IPS-NIHi11 (cell line): ENCODE results near the gene ADCY10.
"Not testable (repeated sequence)": the region's sequence is repeated elsewhere in the genome, so short reads cannot be mapped to it uniquely, and the experiment has no call there.

Source experiments
- DNase-seq: peaks from one replicate; pipeline ENCODE4 v3.0.0; 2012; ENCODE audit warnings: mixed read lengths, low spot score

Gene ADCY10

DNA sequence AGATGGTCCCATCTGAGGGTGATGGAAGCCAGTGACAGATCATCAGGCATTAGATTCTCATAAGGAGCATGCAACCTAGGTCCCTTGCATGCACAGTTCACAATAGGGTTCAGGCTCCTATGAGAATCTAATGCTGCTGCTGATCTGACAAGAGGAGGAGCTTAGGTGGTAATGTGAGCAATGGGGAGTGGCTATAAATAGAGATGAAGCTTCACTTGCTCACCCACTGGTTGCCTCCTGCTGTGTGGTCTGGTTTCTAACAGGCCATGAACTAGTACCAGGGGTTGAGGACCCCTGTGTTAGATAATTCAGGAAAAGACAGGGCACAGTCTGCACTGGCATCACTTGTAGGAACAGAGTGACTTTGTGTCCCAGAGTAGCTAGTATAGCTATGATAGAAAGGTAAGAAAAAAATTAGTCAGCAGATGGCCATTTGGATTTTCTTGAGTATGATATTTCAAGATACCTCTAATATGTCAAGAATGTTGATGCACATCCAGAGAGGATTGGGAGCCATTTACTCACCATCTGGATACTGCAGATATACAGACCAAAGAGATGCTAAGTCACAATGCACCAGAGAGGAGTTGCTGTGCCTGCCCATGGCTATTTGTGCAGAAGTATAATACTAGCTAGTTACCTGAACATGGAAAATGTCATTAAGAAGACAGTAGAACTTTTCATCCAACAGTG, 53.6 kb downstream of the ADCY10 start:
- no peak for DNase-seq

DNA sequence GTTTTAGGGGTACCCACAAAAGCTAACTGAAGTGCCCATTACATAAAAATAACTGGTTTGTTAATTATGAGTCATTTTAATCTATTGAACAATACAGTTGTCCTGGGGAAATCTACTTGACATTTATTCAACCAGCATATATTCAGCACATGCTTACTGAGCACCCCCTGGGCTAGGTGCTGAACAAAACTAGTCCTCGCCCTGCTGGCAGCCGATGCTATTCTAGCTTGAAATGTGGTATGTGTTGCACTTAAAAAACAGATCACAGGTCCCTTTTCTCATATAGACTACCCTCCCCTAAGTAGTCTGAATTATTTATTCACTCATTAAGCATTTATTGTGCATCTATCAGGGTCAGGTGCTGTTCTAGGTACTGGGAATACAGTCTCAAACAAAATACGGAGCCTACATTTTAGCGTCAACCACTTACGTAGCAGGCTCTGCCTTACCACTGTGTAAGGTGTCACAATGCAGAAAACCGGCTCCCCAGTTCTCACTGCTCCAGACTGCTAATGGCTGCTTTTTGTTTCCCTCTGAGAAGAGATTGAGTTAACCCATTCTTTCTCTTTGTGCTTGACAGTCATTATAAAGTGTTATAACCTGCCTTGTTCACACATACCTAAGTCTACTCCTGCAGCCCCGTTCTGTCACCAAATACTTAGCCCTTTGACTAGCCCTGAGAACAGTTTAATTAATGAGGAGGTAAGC, 57.1 kb downstream of the ADCY10 start:
- no peak for DNase-seq

DNA sequence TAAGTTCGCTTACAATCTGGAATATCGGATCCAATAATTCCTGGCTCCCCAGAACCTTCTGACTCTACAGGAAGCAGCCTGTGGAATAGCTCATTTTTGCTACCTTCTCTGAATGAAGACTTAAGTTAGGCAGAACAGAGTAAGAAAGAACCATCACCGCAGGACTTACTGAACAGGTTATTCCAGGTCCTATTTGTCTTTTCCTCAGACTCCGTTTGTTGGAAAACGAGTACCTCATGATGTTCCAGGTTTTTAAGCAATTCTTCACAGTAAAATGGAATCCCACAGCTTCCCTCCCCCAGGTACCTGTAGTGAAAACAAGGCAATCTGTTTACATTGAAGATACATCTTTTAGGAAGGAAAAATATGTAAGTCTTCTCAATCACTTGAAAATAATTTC, 59.8 kb downstream of the ADCY10 start:
- no peak for DNase-seq

DNA sequence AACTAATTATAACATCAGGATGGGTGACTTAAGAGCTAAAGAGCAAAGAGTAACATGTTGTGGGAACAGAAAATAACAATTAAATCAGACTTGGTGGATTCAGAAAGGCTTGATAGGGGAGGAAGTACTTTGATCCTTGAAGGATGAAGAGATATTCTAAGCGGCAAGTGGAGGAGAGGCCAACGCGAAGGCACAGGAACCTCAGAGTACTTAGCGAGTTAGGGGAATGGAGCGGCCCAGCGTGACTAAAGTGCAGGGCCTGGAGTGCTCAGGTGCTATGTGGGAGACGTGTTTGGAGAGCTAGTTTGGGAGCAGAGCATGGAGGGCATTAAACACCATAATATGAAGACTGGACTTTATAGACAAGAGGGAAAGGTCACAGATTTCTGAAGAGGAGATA, 64.3 kb downstream of the ADCY10 start:
- DNase-seq, result no peak

DNA sequence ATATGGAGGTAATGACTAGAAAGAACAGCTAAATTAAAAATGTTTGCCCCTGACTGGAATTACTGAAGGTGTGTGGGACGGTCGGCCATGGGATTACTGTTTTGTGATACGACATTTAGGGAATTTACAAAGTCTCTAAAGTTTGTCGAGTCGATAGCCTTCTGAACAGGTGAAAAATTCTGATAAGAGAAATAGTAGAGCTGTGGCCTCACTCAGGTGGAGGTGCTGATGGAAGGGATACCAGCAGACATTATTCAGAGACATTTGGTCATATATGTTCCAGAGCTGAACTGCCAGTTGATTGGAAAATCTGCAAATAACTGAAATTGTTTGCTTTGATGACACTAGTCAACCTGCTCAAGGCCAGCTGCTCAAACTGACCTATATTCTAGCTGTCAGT, 71.1 kb downstream of the ADCY10 start:
- DNase-seq, result no peak

DNA sequence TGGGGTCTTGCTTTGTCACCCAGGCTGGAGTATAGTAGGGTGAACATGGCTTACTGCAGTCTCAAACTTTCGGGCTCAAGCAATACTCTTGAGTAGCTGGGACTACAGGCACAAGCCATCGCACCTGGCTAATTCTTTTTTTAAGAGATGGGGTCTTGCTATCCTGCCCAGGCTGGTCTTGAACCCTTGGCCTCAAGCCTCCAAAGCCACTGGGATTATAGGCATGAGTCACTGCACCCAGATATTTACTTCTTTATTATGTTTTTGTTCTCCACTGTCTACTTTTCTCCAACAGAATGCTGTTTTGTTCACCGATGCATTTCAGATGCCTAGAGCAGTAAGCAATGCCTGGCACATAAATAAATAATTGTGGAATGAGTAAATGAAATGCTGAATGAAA, 72.4 kb downstream of the ADCY10 start:
- DNase-seq, result no peak

DNA sequence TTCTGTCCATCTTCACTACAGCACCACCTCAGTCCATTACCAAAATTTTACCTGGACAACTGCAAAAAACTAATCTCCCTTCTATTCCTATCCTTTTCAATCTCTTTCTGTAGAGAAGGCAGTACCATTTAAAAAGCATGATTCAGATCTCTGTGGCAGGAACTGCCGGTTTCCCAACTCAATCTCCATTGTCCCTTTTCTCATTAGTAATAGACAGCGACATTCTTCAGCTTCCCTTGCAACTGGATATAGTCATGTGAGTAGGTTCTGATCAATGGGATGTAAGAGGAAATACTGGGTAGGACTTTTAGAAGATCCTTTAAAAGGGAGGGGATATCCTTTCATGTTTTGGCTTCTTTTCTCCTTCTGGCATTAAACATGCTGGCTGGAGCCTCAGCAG, 74.9 kb downstream of the ADCY10 start:
- no peak for DNase-seq

DNA sequence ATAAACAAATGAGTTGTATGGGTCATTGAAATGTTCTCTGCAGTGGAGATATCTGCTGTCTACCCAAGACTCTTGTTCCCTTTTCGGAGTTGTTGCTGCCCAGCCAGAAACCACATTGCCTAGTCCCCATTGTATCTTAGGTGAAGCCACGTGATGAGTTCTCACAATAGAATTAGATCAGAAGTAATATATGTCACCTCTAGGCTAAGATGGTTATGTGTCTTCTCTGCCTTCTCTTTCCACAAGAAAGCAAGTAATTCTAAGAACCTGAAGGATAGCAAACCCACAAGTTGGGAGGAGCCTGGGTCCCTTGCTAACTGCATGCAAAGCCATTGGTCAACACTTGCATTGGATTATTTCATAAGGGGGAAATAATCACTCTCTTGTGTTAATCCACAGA, 76.6 kb downstream of the ADCY10 start:
- DNase-seq, result no peak

DNA sequence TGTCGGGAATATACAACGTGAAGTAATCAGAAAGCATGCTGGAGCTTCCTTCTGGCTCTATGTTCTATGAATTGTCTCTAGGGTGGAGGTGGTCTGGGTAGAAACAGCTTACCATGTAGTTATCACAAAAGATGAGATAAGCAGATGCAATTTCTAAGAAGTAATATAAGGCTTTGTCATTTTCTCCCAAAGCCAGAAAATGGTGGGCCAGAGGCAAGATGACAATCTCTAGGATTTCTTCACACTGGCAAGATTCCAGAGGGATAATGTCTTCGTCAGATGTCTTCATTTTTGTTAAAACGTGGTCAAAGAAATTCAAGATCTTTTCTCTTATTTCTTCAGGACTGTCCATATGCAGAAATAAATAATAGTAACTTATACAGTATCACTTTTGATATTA, 77.7 kb downstream of the ADCY10 start:
- DNase-seq, result no peak

DNA sequence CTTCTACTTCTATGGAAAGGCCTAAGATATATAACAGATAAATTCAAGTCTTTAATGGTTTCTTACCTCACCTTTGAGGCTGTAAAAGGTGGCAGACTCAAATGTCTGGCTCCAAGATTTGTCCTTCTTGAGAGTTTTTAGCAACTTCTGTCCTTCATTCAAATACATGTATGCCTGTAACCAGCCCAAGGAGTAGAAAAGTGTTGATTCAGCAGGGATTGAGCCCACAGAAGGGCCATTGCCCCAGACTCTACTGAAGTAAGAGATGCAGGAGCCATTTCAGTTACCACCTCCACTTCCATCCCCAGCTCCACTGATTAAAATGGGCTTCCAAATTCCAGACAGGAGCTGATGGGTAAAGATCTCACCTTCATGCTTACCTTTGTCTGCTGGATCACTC, 80.0 kb downstream of the ADCY10 start:
- no peak for DNase-seq

DNA sequence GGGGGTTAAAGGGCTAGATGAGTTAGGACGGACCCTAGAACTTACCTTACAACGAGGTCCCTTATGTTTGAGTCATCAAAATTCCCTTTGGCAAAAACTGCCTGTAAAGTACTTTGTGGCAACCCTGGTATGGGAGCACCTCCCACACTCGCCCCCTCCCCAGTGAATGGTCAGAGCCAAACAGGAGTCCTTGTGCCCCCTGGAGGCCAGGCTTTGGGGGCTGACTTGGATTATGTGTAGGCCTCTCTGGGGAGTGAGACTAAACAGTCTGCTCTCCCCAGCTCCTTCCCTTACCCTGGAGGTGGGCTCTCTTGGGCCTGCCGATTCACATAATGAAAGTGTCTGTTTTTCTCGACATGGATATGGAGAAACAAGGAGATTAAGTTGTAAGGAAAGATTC, 81.2 kb downstream of the ADCY10 start:
- DNase-seq, result peak; percentile 46

DNA sequence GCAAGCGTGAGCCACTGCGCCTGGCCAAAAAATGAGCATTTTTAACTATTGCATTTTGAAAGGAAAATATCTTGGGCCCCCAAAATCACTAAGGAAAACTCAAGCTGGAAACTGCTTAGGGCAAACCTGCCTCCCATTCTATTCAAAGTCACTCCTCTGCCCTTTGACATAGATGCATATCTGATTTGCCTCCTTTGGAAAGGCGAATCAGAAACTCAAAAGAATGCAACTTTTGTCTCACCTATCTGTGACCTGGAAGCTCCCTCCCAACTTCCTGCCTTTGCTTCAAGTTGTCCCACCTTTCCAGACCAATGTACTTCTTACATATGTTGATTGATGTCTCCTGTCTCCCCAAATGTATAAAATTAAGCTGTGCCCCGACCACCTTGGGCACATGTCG, 83.3 kb downstream of the ADCY10 start:
- not testable (repeated sequence) for DNase-seq

DNA sequence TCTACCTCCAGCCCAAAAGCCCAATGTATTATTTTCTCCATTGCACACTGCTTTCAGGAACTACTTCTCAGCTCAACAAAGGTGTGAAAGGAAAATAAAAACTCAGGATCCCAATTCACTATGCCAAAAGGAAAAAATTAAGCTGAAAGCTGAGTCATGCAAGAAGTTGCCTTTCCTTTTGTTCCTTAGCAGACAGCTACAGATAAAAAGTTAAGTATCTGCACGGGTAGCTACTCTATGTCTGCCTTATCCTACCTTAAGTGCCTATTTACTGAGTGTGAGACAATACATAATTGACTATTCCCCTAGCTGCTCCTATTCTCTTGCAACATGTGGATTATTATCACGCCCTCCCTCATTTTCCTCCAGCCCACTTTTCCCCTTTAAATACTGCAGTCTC, 84.1 kb downstream of the ADCY10 start:
- no peak for DNase-seq

DNA sequence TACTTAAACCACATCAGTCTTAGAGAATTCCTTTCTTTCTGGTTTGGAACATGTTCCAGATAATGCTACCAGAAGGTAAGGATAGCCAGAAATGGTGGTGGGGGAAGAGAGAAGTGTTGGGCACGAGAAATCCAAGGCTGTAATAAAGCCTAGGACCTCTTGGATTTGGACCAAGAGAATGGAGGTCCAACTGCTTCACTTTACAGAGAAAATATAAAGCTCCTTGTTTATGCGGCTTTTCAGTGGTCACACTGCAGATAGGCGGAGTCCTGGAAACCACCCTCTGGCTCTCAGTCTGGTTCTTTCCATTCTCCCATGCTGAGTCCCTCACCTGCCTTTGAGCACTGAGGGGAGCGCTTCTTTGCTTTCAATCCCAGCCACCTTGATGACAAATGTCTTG, 87.8 kb downstream of the ADCY10 start:
- DNase-seq, result no peak

DNA sequence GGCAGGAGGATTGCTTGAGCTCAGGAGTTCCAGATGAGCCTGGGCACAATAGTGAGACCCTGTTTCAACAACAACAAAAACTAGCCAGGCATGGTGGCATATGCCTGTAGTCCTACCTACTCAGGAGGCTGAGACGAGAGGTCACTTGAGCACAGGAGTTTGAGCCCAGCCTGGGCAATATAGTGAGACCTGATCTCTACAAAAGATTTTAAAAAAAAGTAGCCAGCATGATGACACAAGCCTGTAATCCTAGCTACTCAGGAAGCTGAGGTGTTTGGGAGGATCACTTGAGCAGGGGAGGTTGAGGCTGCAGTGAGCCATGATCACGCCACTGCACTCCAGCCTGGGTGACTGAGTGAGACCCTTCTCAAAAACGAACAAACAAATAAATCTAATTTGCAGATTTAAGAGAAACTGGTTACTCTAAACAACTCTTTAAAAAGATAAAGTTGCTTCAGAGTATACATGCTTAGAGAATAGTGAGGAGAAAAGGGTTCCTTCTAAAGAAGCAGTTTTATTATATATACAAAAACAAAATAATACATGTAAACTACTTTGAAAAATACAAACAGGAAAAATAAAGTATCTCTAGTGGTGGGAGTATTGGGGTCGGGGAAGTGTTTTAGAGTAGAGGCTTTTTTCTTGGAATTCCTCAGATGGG, 88.4 kb downstream of the ADCY10 start:
- no peak for DNase-seq

DNA sequence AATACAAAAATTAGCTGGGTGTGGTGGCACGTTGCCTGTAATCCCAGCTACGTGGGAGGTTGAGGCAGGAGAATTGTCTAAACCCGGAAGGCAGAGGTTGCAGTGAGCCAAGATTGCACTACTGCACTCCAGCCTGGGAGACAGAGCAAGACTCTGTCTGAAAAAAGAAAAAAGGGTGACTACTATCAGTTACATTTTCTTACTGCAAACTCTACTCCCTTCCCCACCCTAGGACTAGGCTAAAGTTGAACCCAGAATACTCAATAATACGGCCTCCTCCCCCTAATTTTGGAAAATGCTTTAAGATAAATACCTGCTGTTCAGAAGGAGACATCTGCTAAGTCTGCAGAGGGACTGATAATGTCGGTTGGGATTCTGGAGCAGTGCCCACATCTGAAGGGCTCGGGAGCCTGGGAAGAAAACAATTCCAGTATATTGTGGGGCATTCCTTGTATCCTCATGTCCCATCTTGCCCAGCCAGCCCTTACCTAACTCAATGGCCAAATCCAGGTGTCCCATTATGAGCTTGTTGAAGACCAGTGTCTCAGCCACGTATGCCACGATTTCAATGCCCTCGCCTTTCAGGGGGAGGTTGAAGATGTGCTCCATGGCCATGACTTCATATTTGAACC, 89.7 kb downstream of the ADCY10 start:
- no peak for DNase-seq

DNA sequence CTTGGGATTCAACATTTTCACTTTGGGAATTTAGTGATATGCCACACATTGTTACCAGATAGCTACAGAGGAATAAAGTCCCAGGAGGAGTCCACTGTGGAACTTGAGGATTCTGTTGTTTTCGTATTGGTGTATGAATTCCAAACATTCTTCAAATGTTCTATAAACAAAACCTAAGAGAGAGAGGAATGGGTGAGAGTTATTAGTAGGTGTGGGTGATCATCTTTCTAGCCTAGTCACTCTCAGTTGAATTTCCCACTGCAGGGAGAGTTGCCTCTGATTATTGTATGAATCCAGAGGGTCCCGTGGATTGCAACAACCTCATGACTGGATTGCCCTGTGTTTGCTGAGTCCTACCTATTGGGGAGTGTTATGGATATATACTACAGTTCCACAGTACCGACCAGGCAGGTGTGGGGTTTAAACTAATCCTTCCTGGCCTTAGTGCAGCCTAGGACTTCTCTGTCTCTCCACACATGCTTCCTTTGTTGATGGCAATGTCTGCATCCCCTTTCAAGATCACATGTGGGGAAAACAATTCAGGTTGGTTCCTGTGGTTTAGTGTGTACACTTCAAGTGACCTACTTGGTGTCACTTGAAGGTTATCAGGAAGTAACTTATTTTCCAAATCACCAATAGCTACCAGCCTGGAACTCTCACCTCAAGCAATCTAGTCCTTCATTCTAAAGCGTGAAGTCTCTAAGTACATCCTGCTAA, 91.8 kb downstream of the ADCY10 start:
- no peak for DNase-seq

DNA sequence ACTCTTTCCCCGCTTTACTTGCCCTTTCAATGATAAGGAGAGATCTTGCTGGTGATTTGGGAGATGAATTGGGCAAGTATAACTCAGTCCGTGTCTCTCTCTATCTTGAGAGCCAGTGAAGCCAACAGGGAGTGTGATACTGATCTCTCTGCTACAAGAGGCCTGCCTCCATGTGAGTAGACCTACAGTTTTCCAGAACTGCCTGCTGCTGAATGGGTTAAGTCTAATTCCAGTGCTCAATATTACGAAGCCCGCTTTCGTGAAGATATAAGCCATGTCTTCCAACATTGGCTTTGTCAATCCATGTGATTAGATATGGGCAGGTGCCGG, 92.6 kb downstream of the ADCY10 start:
- DNase-seq, result no peak

DNA sequence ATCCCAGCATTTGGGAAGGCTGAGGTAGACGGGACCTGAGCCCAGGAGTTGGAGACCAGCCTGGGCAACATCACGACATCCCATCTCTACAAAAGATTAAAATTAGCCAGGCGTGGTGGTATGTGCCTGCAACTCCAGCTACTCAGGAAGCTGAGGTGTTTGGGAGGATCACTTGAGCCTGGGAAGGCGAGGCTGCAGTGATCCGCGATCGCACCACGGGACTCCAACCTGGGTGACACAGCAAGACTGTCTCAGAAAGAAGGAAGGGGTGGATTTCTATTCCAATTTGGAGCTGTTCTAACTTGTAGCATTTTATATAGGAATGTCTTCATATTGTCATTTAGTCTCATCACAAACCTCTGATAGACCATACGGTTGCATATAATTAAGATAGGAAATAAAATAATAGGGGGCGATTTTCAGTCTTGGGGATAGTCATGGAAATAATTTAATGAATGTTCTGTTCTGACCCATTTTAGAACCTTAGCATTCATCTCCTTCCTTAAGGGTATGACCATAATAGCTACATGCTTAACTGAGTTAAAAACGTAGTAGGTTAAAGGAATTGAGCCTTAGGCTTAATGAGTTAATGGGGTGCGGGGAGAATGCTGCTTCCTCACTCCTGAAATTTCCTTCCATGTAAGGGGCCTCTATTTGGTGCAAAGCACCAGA, 93.1 kb downstream of the ADCY10 start:
- DNase-seq, result no peak

DNA sequence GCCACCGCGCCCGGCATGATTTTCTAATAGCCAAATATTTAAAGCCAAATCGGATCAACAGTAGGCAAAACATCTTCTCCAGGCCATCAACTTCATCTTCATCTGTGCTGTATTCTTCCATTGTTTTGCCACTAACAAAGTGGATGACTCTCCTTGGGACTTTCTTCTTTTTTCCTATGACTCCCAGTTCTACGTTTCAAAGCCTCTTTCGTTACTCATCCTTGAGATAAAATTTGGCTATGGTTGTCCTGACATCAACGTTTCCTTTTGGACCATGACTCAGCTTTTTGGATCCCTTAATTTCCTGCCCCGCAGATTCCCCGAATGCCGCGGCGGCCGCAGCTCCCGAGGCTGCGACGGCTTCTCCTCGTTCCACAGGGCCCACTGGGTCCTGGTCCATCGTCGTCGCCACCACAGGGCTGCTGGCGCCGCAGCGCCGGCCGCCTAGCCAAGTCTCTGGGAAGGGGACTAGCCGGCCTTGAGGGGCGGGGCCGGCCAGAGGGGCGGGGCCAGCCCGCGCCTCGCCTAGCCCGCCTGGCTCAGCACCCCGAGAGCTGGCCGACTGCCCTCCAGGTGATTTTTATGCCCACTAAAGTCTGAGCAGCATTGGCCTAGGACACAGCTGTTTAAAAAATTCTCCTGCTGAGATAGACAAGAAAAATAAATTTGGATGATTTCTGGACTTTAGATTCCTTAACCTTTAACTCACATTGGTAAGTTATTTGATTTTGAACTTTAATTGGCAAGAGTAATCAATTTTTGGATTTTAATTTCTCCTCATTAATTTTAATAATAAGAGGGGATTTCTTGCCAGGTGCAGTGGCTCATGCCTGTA, 93.9 kb downstream of the ADCY10 start:
- peak; percentile 99 for DNase-seq

DNA sequence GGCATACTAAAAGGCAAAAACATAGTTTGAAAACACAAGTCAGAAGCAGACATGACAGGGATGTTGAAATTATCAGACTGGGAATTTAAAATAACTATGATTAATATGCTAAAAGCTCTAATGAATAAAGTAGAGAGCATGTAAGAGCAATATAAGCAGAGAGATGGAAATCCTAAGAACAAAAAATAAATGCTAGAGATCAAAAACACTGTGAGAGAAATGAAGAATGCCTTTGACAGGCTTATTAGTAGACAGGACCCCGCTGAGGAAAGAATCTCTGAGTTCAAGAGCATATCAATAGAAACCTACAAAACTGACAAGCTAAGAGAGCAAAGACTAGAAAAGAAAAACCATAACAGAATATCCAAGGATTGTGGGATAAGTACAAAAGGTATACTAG, 98.3 kb downstream of the ADCY10 start:
- no peak for DNase-seq
